ENCODE results near the gene PCAT7. TPM values are rescaled to one million over a fixed set of nuclear protein-coding genes. Genes with fewer than 3 reads are reported as not detected.
"Not testable (repeated sequence)": the region's sequence is repeated elsewhere in the genome, so short reads cannot be mapped to it uniquely, and the experiment has no call there.

The PCAT7 gene
- polyA plus RNA-seq, 1 donor, result 0.84 TPM

DNA sequence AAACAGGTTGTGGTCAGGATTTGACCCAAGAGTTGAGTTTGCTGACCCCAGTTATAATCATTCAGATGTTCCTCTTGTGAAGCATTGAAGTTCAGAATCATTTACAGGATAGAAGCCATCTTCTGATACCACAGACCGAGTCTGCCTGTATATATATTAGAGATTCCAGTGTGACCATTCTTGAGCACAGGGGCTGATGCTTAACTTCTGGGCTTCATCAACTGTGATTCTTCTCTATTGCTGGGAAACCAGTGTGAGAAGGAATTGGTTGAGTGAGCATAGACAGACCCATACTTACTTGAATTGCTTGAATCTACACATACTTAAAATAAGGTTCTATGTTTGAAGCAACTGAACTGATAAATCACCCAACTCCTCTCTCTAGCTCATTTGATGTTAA, 27.9 kb upstream of the PCAT7 start:
- no peaks in the 10 kb centered on the region for H3K4me1 ChIP-seq (ENCODE audit: control insufficient read depth, insufficient read depth, low read length)
- H3K27ac ChIP-seq (ENCODE audit: low read length), result no peak overlapping the region
- no peak overlapping the region for H3K4me3 ChIP-seq (ENCODE audit: low read length)
- no peaks in the 10 kb centered on the region for H3K27me3 ChIP-seq (ENCODE audit: control insufficient read depth, insufficient read depth, low read length)
- no peak for DNase-seq
- WGBS (ENCODE audit: insufficient coverage, low lambda C conversion rate), result no CpG with 5 or more reads among the region's 1 CpG
- H3K9me3 ChIP-seq (ENCODE audit: control insufficient read depth, low read depth, low read length), result no peaks in the 10 kb centered on the region
- no peaks in the 10 kb centered on the region for H3K36me3 ChIP-seq (ENCODE audit: control insufficient read depth, insufficient read depth, low read length)

DNA sequence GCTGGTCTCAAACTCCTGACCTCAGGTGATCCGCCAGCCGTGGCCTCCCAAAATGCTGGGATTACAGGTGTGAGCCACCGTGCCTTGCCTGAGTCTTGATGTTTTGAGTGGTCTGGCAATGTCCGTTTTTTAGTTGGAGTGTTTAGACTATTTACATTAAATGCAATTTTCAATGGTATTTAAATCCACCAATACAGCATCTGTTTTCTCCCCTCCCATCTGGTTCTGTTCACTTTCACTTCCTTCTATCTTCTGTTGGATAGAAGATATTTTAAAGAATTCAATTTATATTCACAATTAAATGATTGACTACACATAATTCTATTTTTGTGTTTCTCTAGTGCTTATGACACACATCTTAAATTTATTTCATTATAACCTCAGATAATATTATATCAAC, 26.0 kb upstream of the PCAT7 start:
- H3K4me1 ChIP-seq (ENCODE audit: control insufficient read depth, insufficient read depth, low read length), result peaks cover 6% of the 10 kb centered on the region
- WGBS (ENCODE audit: insufficient coverage, low lambda C conversion rate), result 88% methylated on average over 1 of the region's 4 CpGs
- H3K4me3 ChIP-seq (ENCODE audit: low read length), result no peak overlapping the region
- DNase-seq, result no peak
- no peaks in the 10 kb centered on the region for H3K27me3 ChIP-seq (ENCODE audit: control insufficient read depth, insufficient read depth, low read length)
- H3K9me3 ChIP-seq (ENCODE audit: control insufficient read depth, low read depth, low read length), result no peaks in the 10 kb centered on the region
- H3K27ac ChIP-seq (ENCODE audit: low read length), result no peak overlapping the region
- no peaks in the 10 kb centered on the region for H3K36me3 ChIP-seq (ENCODE audit: control insufficient read depth, insufficient read depth, low read length)

DNA sequence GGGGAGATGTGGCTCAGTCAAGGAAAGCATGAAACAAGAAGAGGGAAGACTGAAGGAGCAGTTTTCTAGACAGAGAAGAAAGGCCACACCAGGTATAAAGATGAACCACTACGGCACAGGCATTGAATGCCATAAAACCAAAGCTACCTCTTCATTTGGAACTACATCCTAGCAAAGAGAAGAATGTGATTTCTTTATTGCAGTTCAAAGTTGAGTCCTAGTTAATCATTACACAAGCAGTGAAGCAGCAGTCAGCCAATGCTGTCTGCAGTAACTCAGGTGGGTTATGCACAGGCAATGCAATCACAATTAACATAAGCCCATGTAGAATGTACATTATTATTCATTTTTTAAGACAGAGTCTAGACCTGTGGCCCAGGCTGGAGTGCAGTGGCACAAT, 21.7 kb upstream of the PCAT7 start:
- H3K9me3 ChIP-seq (ENCODE audit: control insufficient read depth, low read depth, low read length), result no peaks in the 10 kb centered on the region
- DNase-seq, result peak; percentile 75 to 90
- H3K36me3 ChIP-seq (ENCODE audit: control insufficient read depth, insufficient read depth, low read length), result no peaks in the 10 kb centered on the region
- no CpG with 5 or more reads among the region's 1 CpG for WGBS (ENCODE audit: insufficient coverage, low lambda C conversion rate)
- no peak overlapping the region for H3K4me3 ChIP-seq (ENCODE audit: low read length)
- H3K27ac ChIP-seq (ENCODE audit: low read length), result peak overlapping the region; percentile 14
- H3K4me1 ChIP-seq (ENCODE audit: control insufficient read depth, insufficient read depth, low read length), result peaks cover 7% of the 10 kb centered on the region
- no peaks in the 10 kb centered on the region for H3K27me3 ChIP-seq (ENCODE audit: control insufficient read depth, insufficient read depth, low read length)

DNA sequence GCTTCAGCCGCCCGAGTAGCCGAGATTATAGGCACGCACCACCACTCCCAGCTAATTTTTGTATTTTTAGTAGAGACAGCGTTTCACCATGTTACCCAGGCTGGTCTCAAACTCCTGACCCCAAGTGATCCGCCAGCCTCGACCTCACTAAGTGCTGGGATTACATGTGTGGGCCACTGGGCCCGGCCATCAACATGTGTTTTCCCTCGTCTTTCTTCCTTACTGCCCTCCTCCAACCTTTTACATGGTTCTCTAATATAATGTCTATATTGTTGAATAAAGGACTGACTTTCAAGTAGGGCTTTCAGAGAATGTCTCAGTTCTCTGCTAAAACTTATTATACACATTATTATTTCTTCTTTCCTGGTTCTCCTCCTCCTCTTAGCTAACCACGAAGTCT, 21.3 kb upstream of the PCAT7 start:
- no peak for DNase-seq
- 100% methylated on average over 1 of the region's 10 CpGs for WGBS (ENCODE audit: insufficient coverage, low lambda C conversion rate)
- Histone ChIP-seq H3K4me1 (ENCODE audit: control insufficient read depth, insufficient read depth, low read length) (peaks cover 7% of the 10 kb centered on the region), H3K27ac (ENCODE audit: low read length) (peak overlapping the region; percentile 14), H3K9me3 (ENCODE audit: control insufficient read depth, low read depth, low read length) (no peaks in the 10 kb centered on the region), H3K4me3 (ENCODE audit: low read length) (no peak overlapping the region), H3K27me3 (ENCODE audit: control insufficient read depth, insufficient read depth, low read length) (no peaks in the 10 kb centered on the region), H3K36me3 (ENCODE audit: control insufficient read depth, insufficient read depth, low read length) (no peaks in the 10 kb centered on the region)

DNA sequence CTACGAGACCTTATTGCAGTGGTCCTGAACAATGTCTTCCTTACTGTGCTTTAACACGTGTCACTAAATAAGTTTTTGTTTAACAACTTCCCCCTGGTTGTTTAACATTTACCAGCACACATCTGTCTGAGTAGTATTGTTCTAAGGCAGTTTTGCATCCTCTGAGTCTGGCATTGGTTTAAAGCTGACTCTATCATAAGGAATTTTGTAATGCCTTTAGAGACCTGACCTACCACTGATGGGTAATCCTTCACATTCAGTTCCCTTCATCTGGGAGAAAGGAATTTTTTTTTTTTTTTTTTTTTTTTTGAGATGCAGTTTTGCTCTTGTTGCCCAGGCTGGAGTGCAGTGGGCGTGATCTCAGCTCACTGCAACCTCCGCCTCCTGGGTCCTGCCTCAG, 20.0 kb upstream of the PCAT7 start:
- Histone ChIP-seq H3K9me3 (ENCODE audit: control insufficient read depth, low read depth, low read length) (no peaks in the 10 kb centered on the region), H3K36me3 (ENCODE audit: control insufficient read depth, insufficient read depth, low read length) (no peaks in the 10 kb centered on the region), H3K27me3 (ENCODE audit: control insufficient read depth, insufficient read depth, low read length) (no peaks in the 10 kb centered on the region), H3K4me3 (ENCODE audit: low read length) (no peak overlapping the region), H3K4me1 (ENCODE audit: control insufficient read depth, insufficient read depth, low read length) (peaks cover 7% of the 10 kb centered on the region), H3K27ac (ENCODE audit: low read length) (no peak overlapping the region)
- WGBS (ENCODE audit: insufficient coverage, low lambda C conversion rate), result 55% methylated on average over 2 of the region's 4 CpGs
- DNase-seq, result no peak

DNA sequence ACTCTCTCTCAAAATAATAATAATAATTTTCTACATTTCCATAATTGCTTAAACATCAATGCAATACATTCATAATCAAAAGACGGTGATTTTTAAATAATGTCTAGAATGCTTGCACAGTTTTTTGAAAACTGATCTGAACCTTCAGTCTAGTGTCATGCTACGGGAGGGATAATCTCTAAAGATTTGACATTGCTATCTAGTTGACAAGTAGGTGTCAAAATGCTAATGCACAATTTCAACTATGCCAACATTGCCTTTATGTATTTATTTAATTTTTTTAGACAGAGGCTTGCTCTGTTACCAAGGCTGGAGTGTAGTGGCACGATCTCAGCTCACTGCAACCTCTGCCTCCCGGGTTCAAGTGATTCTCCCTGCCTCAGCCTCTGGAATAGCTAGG, 16.0 kb upstream of the PCAT7 start:
- WGBS (ENCODE audit: insufficient coverage, low lambda C conversion rate), result 100% methylated on average over 1 of the region's 4 CpGs
- DNase-seq, result no peak
- no peak overlapping the region for H3K27ac ChIP-seq (ENCODE audit: low read length)
- peaks cover under 1% of the 10 kb centered on the region for H3K4me1 ChIP-seq (ENCODE audit: control insufficient read depth, insufficient read depth, low read length)
- H3K4me3 ChIP-seq (ENCODE audit: low read length), result no peak overlapping the region
- no peaks in the 10 kb centered on the region for H3K9me3 ChIP-seq (ENCODE audit: control insufficient read depth, low read depth, low read length)
- H3K36me3 ChIP-seq (ENCODE audit: control insufficient read depth, insufficient read depth, low read length), result no peaks in the 10 kb centered on the region
- H3K27me3 ChIP-seq (ENCODE audit: control insufficient read depth, insufficient read depth, low read length), result no peaks in the 10 kb centered on the region

DNA sequence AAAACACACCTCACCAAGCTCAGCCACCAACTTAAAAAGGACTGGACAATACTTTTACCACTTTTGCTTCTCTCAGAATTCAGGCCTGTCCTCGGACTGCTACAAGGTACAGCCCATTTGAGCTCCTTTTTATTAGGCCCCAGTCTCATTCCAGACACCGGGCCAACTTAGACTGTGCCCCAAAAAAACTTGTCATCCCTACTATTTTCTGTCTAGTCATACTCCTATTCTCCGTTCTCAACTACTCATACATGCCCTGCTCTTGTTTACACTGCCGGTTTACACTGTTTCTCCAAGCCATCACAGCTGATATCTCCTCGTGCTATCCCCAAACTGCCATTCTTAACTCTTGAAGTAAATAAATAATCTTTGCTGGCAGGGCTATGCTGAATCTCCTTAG, 10.5 kb upstream of the PCAT7 start:
- H3K27ac ChIP-seq (ENCODE audit: low read length); H3K27me3 ChIP-seq (ENCODE audit: control insufficient read depth, insufficient read depth, low read length); H3K36me3 ChIP-seq (ENCODE audit: control insufficient read depth, insufficient read depth, low read length); H3K4me3 ChIP-seq (ENCODE audit: low read length); H3K9me3 ChIP-seq (ENCODE audit: control insufficient read depth, low read depth, low read length); H3K4me1 ChIP-seq (ENCODE audit: control insufficient read depth, insufficient read depth, low read length); DNase-seq: not testable (repeated sequence)
- WGBS (ENCODE audit: insufficient coverage, low lambda C conversion rate), result no CpG with 5 or more reads among the region's 5 CpGs

DNA sequence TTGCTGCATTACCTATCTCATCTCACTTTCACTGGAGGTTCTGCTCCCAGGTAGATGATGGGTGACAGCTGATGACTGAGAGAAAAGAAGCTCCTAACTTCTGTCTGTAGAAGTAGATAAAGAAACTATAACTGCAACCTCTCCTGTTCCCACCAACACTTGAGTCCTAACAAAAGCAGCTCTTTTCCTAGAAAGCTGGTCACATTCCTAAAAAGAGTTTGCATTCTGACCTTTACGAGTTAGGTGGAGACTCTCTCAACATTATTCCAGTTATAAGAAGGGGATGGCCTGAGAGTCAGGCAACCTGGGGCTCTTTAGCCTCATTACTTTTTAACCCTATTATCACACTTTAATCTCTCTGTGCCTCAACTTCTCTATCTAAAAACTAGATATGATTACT, 8.9 kb upstream of the PCAT7 start:
- H3K9me3 ChIP-seq (ENCODE audit: control insufficient read depth, low read depth, low read length), result no peaks in the 10 kb centered on the region
- no peak for DNase-seq
- no peaks in the 10 kb centered on the region for H3K4me1 ChIP-seq (ENCODE audit: control insufficient read depth, insufficient read depth, low read length)
- H3K36me3 ChIP-seq (ENCODE audit: control insufficient read depth, insufficient read depth, low read length), result no peaks in the 10 kb centered on the region
- H3K4me3 ChIP-seq (ENCODE audit: low read length), result no peak overlapping the region
- H3K27ac ChIP-seq (ENCODE audit: low read length), result no peak overlapping the region
- no peaks in the 10 kb centered on the region for H3K27me3 ChIP-seq (ENCODE audit: control insufficient read depth, insufficient read depth, low read length)
- 100% methylated on average over 1 of the region's 1 CpG for WGBS (ENCODE audit: insufficient coverage, low lambda C conversion rate)

DNA sequence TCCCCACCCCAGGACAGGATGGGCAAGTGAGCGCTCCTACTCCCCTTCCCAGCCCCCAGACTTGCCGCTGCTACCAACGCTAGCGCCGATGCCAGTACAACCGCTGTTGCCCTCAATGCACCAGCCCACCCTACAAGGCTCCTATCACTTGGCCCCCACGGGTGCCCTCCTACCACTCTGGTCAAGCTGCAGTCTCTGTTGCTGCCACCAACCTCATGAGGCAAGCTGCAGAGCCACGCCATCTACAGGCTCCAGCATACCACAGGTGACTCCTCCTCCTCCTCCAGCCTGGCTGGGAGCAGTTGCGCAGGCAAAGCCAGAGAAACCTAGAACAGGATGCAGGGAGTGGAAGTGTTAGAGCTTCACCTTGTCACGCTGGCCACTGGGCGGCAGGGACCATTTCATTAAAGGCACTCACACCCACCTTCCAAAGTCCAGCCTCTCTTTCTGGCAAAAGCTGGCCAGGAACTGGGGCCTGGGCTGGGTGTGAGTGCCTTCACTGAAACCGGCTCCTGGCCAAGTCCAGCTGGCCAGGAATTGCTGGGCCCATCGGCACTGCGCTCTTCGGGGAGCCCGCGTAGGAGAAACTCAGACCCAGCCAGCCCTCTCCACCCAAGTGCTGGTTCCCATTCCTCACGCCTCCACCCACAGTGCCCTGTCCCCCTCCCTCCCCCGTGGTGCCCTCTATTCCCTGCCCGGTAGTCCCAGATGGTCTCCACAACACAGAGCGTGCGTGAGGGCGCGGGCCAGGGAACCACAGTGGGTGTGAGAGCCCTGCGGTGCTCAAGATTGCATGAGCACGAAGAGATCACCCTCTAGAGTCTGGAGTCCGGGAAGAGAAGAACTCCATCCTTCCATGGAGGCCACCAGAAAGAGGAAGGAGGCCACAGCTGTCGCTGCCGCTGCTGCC, 1.6 kb upstream of the PCAT7 start:
- no peaks in the 10 kb centered on the region for H3K27me3 ChIP-seq (ENCODE audit: control insufficient read depth, insufficient read depth, low read length)
- H3K9me3 ChIP-seq (ENCODE audit: control insufficient read depth, low read depth, low read length), result peaks cover 2% of the 10 kb centered on the region
- DNase-seq, result peak in 1 of 2 donors; percentile 16
- no peaks in the 10 kb centered on the region for H3K4me1 ChIP-seq (ENCODE audit: control insufficient read depth, insufficient read depth, low read length)
- WGBS (ENCODE audit: insufficient coverage, low lambda C conversion rate), result 90% methylated on average over 2 of the region's 29 CpGs
- H3K27ac ChIP-seq (ENCODE audit: low read length), result no peak overlapping the region
- H3K36me3 ChIP-seq (ENCODE audit: control insufficient read depth, insufficient read depth, low read length), result no peaks in the 10 kb centered on the region
- H3K4me3 ChIP-seq (ENCODE audit: low read length), result no peak overlapping the region

DNA sequence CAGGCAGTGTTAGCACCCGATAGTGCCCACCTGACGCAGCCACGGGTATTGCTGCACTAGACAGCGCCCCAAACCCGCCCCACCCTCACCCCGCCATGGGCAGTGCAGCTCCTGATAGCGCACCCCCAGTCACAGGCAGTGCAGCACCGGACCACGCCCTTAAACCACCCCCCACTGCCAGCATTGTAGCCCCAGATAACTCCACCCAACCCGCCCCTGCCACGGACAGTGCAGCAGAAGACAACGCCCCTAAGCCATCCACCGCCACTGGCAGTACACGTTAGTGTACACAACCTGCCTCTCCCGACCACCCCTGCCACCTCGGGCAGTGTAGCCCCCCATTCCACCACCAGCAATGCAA, 825 bp upstream of the PCAT7 start:
- H3K4me1 ChIP-seq (ENCODE audit: control insufficient read depth, insufficient read depth, low read length), result no peaks in the 10 kb centered on the region
- H3K36me3 ChIP-seq (ENCODE audit: control insufficient read depth, insufficient read depth, low read length), result no peaks in the 10 kb centered on the region
- no CpG with 5 or more reads among the region's 16 CpGs for WGBS (ENCODE audit: insufficient coverage, low lambda C conversion rate)
- H3K9me3 ChIP-seq (ENCODE audit: control insufficient read depth, low read depth, low read length), result peaks cover 2% of the 10 kb centered on the region
- no peaks in the 10 kb centered on the region for H3K27me3 ChIP-seq (ENCODE audit: control insufficient read depth, insufficient read depth, low read length)
- no peak overlapping the region for H3K27ac ChIP-seq (ENCODE audit: low read length)
- no peak for DNase-seq
- H3K4me3 ChIP-seq (ENCODE audit: low read length), result no peak overlapping the region

DNA sequence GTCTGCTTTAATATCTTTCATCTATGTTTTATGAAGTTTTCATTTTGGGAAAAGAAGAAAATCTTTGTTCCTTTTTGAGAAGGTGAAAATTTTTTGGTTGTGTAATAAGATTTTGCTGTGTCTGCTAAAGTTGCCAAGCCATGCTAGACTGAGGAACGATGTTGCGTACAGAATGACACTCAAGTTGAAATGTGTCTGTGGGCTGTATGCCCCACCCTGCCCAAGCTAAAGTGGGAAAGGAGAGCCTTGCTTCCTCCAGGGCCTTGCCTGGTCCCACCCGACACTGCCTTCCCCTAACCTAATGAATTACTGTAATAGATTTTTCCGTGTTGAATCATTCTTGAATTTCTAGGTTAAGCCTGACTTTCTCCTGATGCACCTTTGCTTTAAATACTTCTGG, 2.5 kb downstream of the PCAT7 start:
- 100% methylated on average over 2 of the region's 4 CpGs for WGBS (ENCODE audit: insufficient coverage, low lambda C conversion rate)
- no peak for DNase-seq
- Histone ChIP-seq H3K4me3 (ENCODE audit: low read length) (no peak overlapping the region), H3K27me3 (ENCODE audit: control insufficient read depth, insufficient read depth, low read length) (no peaks in the 10 kb centered on the region), H3K4me1 (ENCODE audit: control insufficient read depth, insufficient read depth, low read length) (no peaks in the 10 kb centered on the region), H3K9me3 (ENCODE audit: control insufficient read depth, low read depth, low read length) (peaks cover 2% of the 10 kb centered on the region), H3K36me3 (ENCODE audit: control insufficient read depth, insufficient read depth, low read length) (no peaks in the 10 kb centered on the region), H3K27ac (ENCODE audit: low read length) (no peak overlapping the region)

Measured in large intestine (tissue), 3 donors.